ENCODE measurements around the gene INO80.

INO80 gene

GRCh38 chr15:40992825-40993224 is 123.3 kb downstream of the INO80 start:
- H3K27ac ChIP-seq (ENCODE audit: low read length), result no peak overlapping the region
- no peak overlapping the region for H3K4me2 ChIP-seq (ENCODE audit: low read length)
- H3K79me2 ChIP-seq (ENCODE audit: low read length), result no peaks in the 10 kb centered on the region
- H4K20me1 ChIP-seq (ENCODE audit: insufficient read depth, low read length), result no peaks in the 10 kb centered on the region
- TF ChIP-seq CTCF (IDR thresholded peaks at IDR 0.05; ENCODE audit: low read depth, low read length), result no peak
- no peak for TF ChIP-seq EZH2phosphoT487 (IDR thresholded peaks at IDR 0.05; ENCODE audit: low read depth)
- H3K36me3 ChIP-seq (replicated peaks; ENCODE audit: low read depth, low read length), result peaks cover 24% of the 10 kb centered on the region
- H3K9me3 ChIP-seq (ENCODE audit: insufficient read depth, low read length), result no peaks in the 10 kb centered on the region
- H2AFZ ChIP-seq (ENCODE audit: low read depth, low read length), result no peak overlapping the region
- H3K4me1 ChIP-seq (ENCODE audit: low read length), result no peaks in the 10 kb centered on the region
- H3K9ac ChIP-seq (ENCODE audit: low read length), result no peak overlapping the region
- H3K4me3 ChIP-seq (ENCODE audit: low read length), result no peak overlapping the region
- no peaks in the 10 kb centered on the region for H3K27me3 ChIP-seq (ENCODE audit: low read depth, low read length)

GRCh38 chr15:40992241-40992741 is 123.8 kb downstream of the INO80 start:
- H3K9me3 ChIP-seq (ENCODE audit: insufficient read depth, low read length), result no peaks in the 10 kb centered on the region
- peaks cover 27% of the 10 kb centered on the region for H3K36me3 ChIP-seq (replicated peaks; ENCODE audit: low read depth, low read length)
- no peaks in the 10 kb centered on the region for H4K20me1 ChIP-seq (ENCODE audit: insufficient read depth, low read length)
- no peak overlapping the region for H2AFZ ChIP-seq (ENCODE audit: low read depth, low read length)
- H3K27me3 ChIP-seq (ENCODE audit: low read depth, low read length), result no peaks in the 10 kb centered on the region
- TF ChIP-seq EZH2phosphoT487 (IDR thresholded peaks at IDR 0.05; ENCODE audit: low read depth) (no peak), CTCF (IDR thresholded peaks at IDR 0.05; ENCODE audit: low read depth, low read length) (no peak)
- H3K4me2 ChIP-seq (ENCODE audit: low read length), result no peak overlapping the region
- H3K4me1 ChIP-seq (ENCODE audit: low read length), result no peaks in the 10 kb centered on the region
- no peaks in the 10 kb centered on the region for H3K79me2 ChIP-seq (ENCODE audit: low read length)
- no peak overlapping the region for H3K9ac ChIP-seq (ENCODE audit: low read length)
- no peak overlapping the region for H3K27ac ChIP-seq (ENCODE audit: low read length)
- H3K4me3 ChIP-seq (ENCODE audit: low read length), result no peak overlapping the region

GRCh38 chr15:40991355-40991754 is 124.7 kb downstream of the INO80 start:
- Histone ChIP-seq H2AFZ (ENCODE audit: low read depth, low read length) (no peak overlapping the region), H3K4me2 (ENCODE audit: low read length) (no peak overlapping the region), H3K4me3 (ENCODE audit: low read length) (no peak overlapping the region), H3K27me3 (ENCODE audit: low read depth, low read length) (no peaks in the 10 kb centered on the region), H3K4me1 (ENCODE audit: low read length) (no peaks in the 10 kb centered on the region), H4K20me1 (ENCODE audit: insufficient read depth, low read length) (no peaks in the 10 kb centered on the region), H3K27ac (ENCODE audit: low read length) (no peak overlapping the region), H3K36me3 (replicated peaks; ENCODE audit: low read depth, low read length) (peaks cover 28% of the 10 kb centered on the region), H3K79me2 (ENCODE audit: low read length) (no peaks in the 10 kb centered on the region), H3K9me3 (ENCODE audit: insufficient read depth, low read length) (no peaks in the 10 kb centered on the region), H3K9ac (ENCODE audit: low read length) (no peak overlapping the region)
- TF ChIP-seq CTCF (IDR thresholded peaks at IDR 0.05; ENCODE audit: low read depth, low read length) (no peak), EZH2phosphoT487 (IDR thresholded peaks at IDR 0.05; ENCODE audit: low read depth) (no peak)

GRCh38 chr15:40990789-40991188 is 125.3 kb downstream of the INO80 start:
- Histone ChIP-seq H3K4me1 (ENCODE audit: low read length) (no peaks in the 10 kb centered on the region), H3K4me2 (ENCODE audit: low read length) (no peak overlapping the region), H2AFZ (ENCODE audit: low read depth, low read length) (no peak overlapping the region), H3K9me3 (ENCODE audit: insufficient read depth, low read length) (no peaks in the 10 kb centered on the region), H3K4me3 (ENCODE audit: low read length) (no peak overlapping the region), H3K27me3 (ENCODE audit: low read depth, low read length) (no peaks in the 10 kb centered on the region), H3K27ac (ENCODE audit: low read length) (no peak overlapping the region), H4K20me1 (ENCODE audit: insufficient read depth, low read length) (no peaks in the 10 kb centered on the region), H3K79me2 (ENCODE audit: low read length) (no peaks in the 10 kb centered on the region), H3K36me3 (replicated peaks; ENCODE audit: low read depth, low read length) (peaks cover 29% of the 10 kb centered on the region), H3K9ac (ENCODE audit: low read length) (no peak overlapping the region)
- TF ChIP-seq EZH2phosphoT487 (IDR thresholded peaks at IDR 0.05; ENCODE audit: low read depth), result no peak
- TF ChIP-seq CTCF (IDR thresholded peaks at IDR 0.05; ENCODE audit: low read depth, low read length), result no peak
